Ascending aorta (tissue), 2 donors: ENCODE data around the gene MYPN. TPM values are rescaled to one million over a fixed set of nuclear protein-coding genes. Genes with fewer than 3 reads are reported as not detected.

ENCODE experiments used
- DNase-seq, 2 donors: peaks; one replicate each; pipeline ENCODE4 v3.0.0-alpha.2; 2019; ENCODE audit warnings: low spot score in 2 of 2
- H3K27ac ChIP-seq, 2 donors: fragments of 200-600 bp; sonication (generic); one replicate each; pipeline ENCODE4 v1.5.1; 2016 to 2017; ENCODE audit warnings: mild to moderate bottlenecking in 1 of 2
- H3K27me3 ChIP-seq: fragments of 200-600 bp; sonication (generic); one replicate; pipeline ENCODE4 v1.5.1; 2017
- H3K36me3 ChIP-seq, 2 donors: fragments of 200-600 bp; sonication (generic); one replicate each; pipeline ENCODE4 v1.5.1; 2016
- H3K4me1 ChIP-seq, 2 donors: fragments of 200-600 bp; sonication (generic); one replicate each; pipeline ENCODE4 v1.5.1; 2016 to 2017; ENCODE audit warnings: mild to moderate bottlenecking in 1 of 2
- H3K4me3 ChIP-seq, 2 donors: fragments of 200-600 bp; sonication (generic); one replicate each; pipeline ENCODE4 v1.5.1; 2016 to 2017; ENCODE audit warnings: mild to moderate bottlenecking in 1 of 2
- H3K9me3 ChIP-seq, 2 donors: fragments of 200-600 bp; sonication (generic); one replicate each; pipeline ENCODE4 v1.5.1; 2016
- CTCF ChIP-seq, 3 experiments: fragments of 200-600 bp in 2 of 3; fragments of 450-650 bp in 1 of 3; sonication (generic) in 2 of 3; IDR thresholded peaks; one replicate each; pipeline ENCODE4 v1.5.1; 2016 to 2019; ENCODE audit warnings: antibody characterized with exemption in 3 of 3, mild to moderate bottlenecking in 1 of 3, moderate library complexity in 1 of 3
- intact Hi-C: fragments of 100-400 bp; cut with DNase I; formaldehyde crosslinking; loops from one replicate; pipeline ENCODE4 v1.15.1; 2023
- total RNA-seq: library from RNA; depleted of rRNA; stranded (reverse); fragments of >200 nt; gene quantifications from one replicate; pipeline ENCODE4 v1.1.0, GENCODE V29; 2016

MYPN gene
- total RNA-seq, 1 donor from 2014 or later = not detected

- Histone ChIP-seq H3K27me3 (no peaks in the 10 kb centered on the region), H3K36me3 (no peaks in the 10 kb centered on the region), H3K27ac (no peak overlapping the region), H3K9me3 (no peaks in the 10 kb centered on the region), H3K4me3 (no peak overlapping the region), H3K4me1 (no peaks in the 10 kb centered on the region)
- no peak for DNase-seq
- intact Hi-C loops = no loop called here
- TF ChIP-seq CTCF (IDR thresholded peaks at IDR 0.05) = no peak
Measured at GRCh38 chr10:68086910-68087684, 22.2 kb upstream of the MYPN start.

DNA sequence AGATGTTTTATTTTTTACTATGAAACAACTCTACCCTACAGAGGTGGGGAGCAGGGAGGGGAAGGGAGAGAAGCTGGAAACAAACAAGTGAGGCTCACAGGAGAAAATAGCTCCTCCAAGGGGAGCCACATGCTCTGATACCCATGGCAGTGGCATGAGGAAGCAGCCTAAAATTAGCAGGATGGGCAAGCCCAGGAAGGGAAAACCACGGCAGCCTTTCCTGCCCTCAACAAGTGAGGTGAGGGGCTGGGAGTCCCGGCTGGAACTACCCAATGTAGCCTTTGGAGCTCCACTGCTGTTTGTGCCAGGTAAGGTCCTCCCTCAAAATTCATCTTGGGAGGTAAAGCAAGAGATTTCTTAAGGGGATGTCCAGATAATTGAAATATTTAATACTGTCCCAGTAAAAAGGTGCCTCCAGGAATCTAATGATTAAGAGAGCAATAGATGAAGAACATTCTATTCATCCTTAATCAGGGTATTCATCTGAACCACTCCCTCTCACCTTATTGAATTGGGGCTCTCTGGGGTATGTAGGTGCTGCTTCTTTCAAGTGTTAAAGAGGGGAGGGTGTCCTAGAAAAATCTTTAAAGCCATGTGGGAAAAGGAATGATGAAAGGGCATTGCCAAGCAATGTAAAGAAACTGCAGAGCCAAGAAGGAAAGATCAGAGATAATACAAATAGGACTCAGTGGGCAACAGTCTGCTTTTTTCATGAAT lies 21.4 kb upstream of the MYPN start:
- H3K4me1 ChIP-seq = no peaks in the 10 kb centered on the region
- no peak for DNase-seq
- no peak for TF ChIP-seq CTCF (IDR thresholded peaks at IDR 0.05)
- no peak overlapping the region for H3K4me3 ChIP-seq
- no peaks in the 10 kb centered on the region for H3K27me3 ChIP-seq
- intact Hi-C loops = no loop called here
- no peaks in the 10 kb centered on the region for H3K9me3 ChIP-seq
- no peaks in the 10 kb centered on the region for H3K36me3 ChIP-seq
- no peak overlapping the region for H3K27ac ChIP-seq

DNA sequence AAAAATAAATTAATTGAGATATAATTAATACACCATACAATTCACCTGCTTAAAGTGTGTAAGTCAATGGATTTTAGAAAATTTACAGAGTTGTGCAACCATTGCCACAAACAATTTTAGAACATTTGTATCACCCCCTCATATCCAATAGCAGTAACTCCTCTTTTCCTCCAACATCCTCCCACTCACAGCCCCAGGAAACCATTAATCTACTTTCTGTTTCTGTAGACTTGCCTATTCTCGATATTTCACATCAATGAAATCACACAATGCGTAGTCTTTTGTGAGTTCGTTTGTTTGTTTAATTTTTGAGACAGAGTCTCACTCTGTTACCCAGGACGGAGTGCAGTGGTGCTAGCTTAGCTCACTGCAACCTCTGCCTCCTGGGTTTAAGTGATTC lies 20.5 kb upstream of the MYPN start:
- DNase-seq = no peak
- Histone ChIP-seq H3K4me3 (no peak overlapping the region), H3K27me3 (no peaks in the 10 kb centered on the region), H3K9me3 (no peaks in the 10 kb centered on the region), H3K27ac (no peak overlapping the region), H3K36me3 (no peaks in the 10 kb centered on the region), H3K4me1 (no peaks in the 10 kb centered on the region)
- TF ChIP-seq CTCF (IDR thresholded peaks at IDR 0.05) = no peak
- intact Hi-C loops = no loop called here

DNA sequence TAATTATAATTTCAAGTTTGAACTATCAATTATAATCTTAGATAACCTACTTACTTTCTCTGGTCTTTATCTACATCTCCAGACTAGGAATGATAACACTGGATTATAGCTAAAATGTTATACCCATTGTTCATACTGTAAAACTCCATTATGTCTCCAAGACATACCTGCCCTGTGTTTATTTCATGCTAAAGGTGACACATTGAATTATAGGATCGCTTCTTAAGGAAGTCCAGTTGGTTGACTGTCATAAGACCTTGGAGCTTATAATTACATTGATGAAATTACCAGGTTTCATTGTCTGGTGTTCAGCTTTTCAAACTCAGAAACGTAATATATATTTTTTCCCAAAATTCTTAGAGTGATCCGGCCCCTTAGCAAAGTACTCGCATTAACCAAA lies 18.7 kb upstream of the MYPN start:
- no peak for TF ChIP-seq CTCF (IDR thresholded peaks at IDR 0.05)
- H3K4me3 ChIP-seq = no peak overlapping the region
- no peaks in the 10 kb centered on the region for H3K9me3 ChIP-seq
- DNase-seq = no peak
- no peaks in the 10 kb centered on the region for H3K27me3 ChIP-seq
- no peaks in the 10 kb centered on the region for H3K4me1 ChIP-seq
- intact Hi-C loops = no loop called here
- no peaks in the 10 kb centered on the region for H3K36me3 ChIP-seq
- no peak overlapping the region for H3K27ac ChIP-seq

GRCh38 chr10:68092512-68092911 lies 16.8 kb upstream of the MYPN start:
- H3K27ac ChIP-seq = no peak overlapping the region
- H3K27me3 ChIP-seq = no peaks in the 10 kb centered on the region
- intact Hi-C loops = no loop called here
- no peaks in the 10 kb centered on the region for H3K36me3 ChIP-seq
- no peaks in the 10 kb centered on the region for H3K9me3 ChIP-seq
- no peak overlapping the region for H3K4me3 ChIP-seq
- no peak for DNase-seq
- no peak for TF ChIP-seq CTCF (IDR thresholded peaks at IDR 0.05)
- H3K4me1 ChIP-seq = no peaks in the 10 kb centered on the region
